ENCODE measurements around the gene ZBTB21.

Gene ZBTB21

DNA sequence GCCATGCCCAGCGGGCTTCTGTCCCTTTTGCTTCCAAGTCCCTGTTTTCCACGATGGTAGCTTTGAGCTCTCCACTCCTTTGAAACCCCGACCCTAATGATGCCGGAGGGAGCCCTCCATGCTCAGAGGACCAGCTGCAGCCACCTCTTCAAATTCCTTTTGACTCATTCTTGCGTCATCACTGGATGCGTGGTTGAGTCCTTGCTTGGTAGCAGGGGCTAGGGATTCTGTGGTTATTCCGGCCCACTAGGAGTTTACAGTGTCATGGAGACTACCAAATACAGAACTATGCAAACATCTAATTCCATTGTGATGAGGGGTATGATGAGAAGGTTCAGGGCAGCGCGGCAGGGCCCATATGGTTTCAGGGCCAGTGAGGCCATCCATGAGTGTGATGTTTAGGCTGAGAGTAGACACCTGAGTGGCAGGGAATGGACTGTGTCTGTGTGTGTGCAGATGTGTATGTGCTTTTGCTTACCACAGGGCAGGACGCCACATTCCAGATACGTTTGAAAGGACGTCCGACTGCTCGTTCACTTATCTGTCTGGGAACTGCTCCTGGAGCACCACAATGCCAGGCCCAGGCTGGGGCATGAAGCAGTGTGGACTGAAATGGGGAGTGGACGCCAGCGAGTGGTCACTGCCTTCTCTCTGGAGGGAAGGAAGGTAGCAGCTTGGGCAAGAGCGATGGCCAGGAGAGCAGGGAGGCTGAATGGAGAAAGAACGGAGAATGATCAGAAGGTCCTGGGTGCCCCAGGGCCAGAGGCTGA lies 30.4 kb upstream of the ZBTB21 start:
- DNase-seq (ENCODE audit: extremely low spot score), result no peak
- TF ChIP-seq, protein P1, sequence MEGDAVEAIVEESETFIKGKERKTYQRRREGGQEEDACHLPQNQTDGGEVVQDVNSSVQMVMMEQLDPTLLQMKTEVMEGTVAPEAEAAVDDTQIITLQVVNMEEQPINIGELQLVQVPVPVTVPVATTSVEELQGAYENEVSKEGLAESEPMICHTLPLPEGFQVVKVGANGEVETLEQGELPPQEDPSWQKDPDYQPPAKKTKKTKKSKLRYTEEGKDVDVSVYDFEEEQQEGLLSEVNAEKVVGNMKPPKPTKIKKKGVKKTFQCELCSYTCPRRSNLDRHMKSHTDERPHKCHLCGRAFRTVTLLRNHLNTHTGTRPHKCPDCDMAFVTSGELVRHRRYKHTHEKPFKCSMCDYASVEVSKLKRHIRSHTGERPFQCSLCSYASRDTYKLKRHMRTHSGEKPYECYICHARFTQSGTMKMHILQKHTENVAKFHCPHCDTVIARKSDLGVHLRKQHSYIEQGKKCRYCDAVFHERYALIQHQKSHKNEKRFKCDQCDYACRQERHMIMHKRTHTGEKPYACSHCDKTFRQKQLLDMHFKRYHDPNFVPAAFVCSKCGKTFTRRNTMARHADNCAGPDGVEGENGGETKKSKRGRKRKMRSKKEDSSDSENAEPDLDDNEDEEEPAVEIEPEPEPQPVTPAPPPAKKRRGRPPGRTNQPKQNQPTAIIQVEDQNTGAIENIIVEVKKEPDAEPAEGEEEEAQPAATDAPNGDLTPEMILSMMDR (IDR thresholded peaks at IDR 0.05; ENCODE audit: control extremely low read depth, extremely low read depth, low read depth, missing control alignments), result no peak
- POLR2A ChIA-PET, result no interaction called here
- CTCF ChIA-PET, result interaction anchor here (0.8 to 1.9 kb wide), 3 partner anchors 9 to 11 kb away, joined by 3 to 4 read pairs (median 3); no protein-coding TSS in a partner anchor

- TF ChIP-seq, protein P1 (IDR thresholded peaks at IDR 0.05; ENCODE audit: control extremely low read depth, extremely low read depth, low read depth, missing control alignments), result no peak
- POLR2A ChIA-PET, result no interaction called here
Measured at GRCh38 chr21:42039911-42040351, 29.8 kb upstream of the ZBTB21 start.

DNA sequence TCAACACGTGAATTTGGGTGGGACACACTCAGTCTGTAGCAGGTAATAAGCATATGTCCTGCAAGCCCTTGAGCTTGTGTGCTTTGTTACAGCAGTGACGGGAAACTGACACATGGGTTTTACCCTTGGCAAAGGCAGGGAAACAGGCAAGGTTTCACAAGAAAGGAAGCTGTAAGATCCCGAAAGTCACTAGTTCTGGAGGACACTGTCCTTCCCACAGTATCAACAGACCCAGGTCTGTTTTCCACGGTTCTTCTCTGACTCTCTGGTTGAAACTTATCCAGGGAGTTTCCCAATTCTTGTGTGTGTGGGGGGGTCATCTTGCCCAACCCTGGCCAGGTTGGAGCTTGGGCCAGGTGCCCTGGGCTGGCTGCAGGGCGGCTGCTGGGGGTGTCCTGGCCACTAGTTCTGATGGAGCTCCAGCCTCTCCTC lies 29.3 kb upstream of the ZBTB21 start:
- no peak for DNase-seq (ENCODE audit: extremely low spot score)
- TF ChIP-seq, protein P1 (IDR thresholded peaks at IDR 0.05; ENCODE audit: control extremely low read depth, extremely low read depth, low read depth, missing control alignments), result no peak
- ChIA-PET POLR2A (no interaction called here), CTCF (interaction anchor here (0.9 to 1.8 kb wide), 2 partner anchors 10 to 68 kb away, joined by 3 to 4 read pairs; no protein-coding TSS in a partner anchor)

More at GRCh38 chr21:42039911-42040351, 29.8 kb upstream of the ZBTB21 start:
- CTCF ChIA-PET, result interaction anchor here (0.9 to 1.9 kb wide), 3 partner anchors 10 to 68 kb away, joined by 3 to 4 read pairs (median 3); no protein-coding TSS in a partner anchor
- no peak for DNase-seq (ENCODE audit: extremely low spot score)

- CTCF ChIA-PET, result interaction anchor here (0.9 to 1.8 kb wide), 3 partner anchors 10 to 79 kb away, joined by 3 to 6 read pairs (median 4); no protein-coding TSS in a partner anchor
- no peak for DNase-seq (ENCODE audit: extremely low spot score)
- TF ChIP-seq, protein P1 (IDR thresholded peaks at IDR 0.05; ENCODE audit: control extremely low read depth, extremely low read depth, low read depth, missing control alignments), result no peak
- POLR2A ChIA-PET, result no interaction called here
Measured at GRCh38 chr21:42038826-42039425, 28.8 kb upstream of the ZBTB21 start.

- TF ChIP-seq, protein P1 (IDR thresholded peaks at IDR 0.05; ENCODE audit: control extremely low read depth, extremely low read depth, low read depth, missing control alignments), result no peak
- ChIA-PET POLR2A (no interaction called here), CTCF (interaction anchor here (1.3 to 1.8 kb wide), 2 partner anchors 11 to 79 kb away, joined by 4 to 6 read pairs; no protein-coding TSS in a partner anchor)
- no peak for DNase-seq (ENCODE audit: extremely low spot score)
Measured at GRCh38 chr21:42038393-42038792, 28.2 kb upstream of the ZBTB21 start.

DNA sequence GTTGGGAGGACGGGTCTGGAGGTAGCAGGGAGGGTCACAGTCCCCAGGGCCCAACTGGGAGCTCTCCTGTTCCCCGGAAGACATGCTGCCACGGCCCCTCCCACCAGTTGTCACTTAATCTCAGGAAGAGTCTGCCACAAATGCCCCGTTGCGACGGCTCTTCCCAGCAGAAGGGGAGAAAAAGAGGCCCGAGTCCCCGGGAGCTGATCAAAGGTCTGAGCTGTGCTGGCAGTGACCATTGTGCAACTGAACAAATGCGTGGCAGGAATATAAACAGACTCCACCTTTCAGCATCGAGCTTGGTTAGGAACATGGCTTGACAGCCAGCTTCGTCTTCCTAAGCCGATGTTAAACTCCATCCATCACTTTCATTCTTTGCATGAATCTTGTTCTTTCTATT lies 27.8 kb upstream of the ZBTB21 start:
- ChIA-PET POLR2A (no interaction called here), CTCF (interaction anchor here (1.3 to 1.8 kb wide), 2 partner anchors 11 to 80 kb away, joined by 4 to 6 read pairs; no protein-coding TSS in a partner anchor)
- TF ChIP-seq, protein P1 (IDR thresholded peaks at IDR 0.05; ENCODE audit: control extremely low read depth, extremely low read depth, low read depth, missing control alignments), result no peak
- DNase-seq (ENCODE audit: extremely low spot score), result no peak
